Neuron (in vitro differentiated cells): ENCODE results near the gene TFAP2A.

Source experiments
- H2AFZ ChIP-seq: one replicate; pipeline ENCODE4 v1.6.1; 2013; ENCODE audit warnings: low read depth, mild to moderate bottlenecking, inconsistent platforms, low read length, moderate library complexity
- H3K27me3 ChIP-seq: one replicate; pipeline ENCODE4 v1.6.1; 2013; ENCODE audit warnings: low read length; ENCODE audit not compliant: insufficient read depth
- H3K36me3 ChIP-seq: one replicate; pipeline ENCODE4 v1.6.1; 2013; ENCODE audit warnings: low read length; ENCODE audit not compliant: insufficient read depth
- H3K4me1 ChIP-seq: one replicate; pipeline ENCODE4 v1.6.1; 2013; ENCODE audit warnings: low read length; ENCODE audit not compliant: insufficient read depth
- H3K4me3 ChIP-seq: 2 replicates; pipeline ENCODE4 v1.5.1; 2013; ENCODE audit warnings: mild to moderate bottlenecking, low read length, moderate library complexity
- H3K9me3 ChIP-seq: one replicate; pipeline ENCODE4 v1.6.1; 2013; ENCODE audit warnings: low read length

Gene TFAP2A

DNA sequence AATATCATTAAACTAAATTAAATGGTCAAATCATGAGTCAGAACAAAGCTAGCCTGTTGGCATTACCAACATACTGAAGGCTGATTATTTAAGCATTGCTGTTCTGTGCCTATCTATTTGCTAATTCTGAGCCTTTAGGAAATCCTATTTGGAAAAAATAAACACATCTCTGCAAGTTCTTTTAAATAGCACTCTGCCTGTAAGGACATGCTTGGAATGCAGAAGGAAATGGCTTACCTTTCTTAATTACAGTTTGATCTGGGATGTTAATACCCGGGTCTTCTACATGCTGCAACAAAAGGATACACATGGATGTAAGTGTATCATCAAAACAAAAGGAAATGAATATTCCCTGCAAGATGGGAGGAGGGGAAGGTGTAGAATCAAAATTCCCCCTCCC is 8.3 kb downstream of the TFAP2A start:
- peaks cover 7% of the 10 kb centered on the region for H3K9me3 ChIP-seq
- no peaks in the 10 kb centered on the region for H3K36me3 ChIP-seq
- peaks cover 56% of the 10 kb centered on the region for H3K27me3 ChIP-seq
- H3K4me3 ChIP-seq: no peak overlapping the region
- no peak overlapping the region for H2AFZ ChIP-seq
- H3K4me1 ChIP-seq: peaks cover 16% of the 10 kb centered on the region

DNA sequence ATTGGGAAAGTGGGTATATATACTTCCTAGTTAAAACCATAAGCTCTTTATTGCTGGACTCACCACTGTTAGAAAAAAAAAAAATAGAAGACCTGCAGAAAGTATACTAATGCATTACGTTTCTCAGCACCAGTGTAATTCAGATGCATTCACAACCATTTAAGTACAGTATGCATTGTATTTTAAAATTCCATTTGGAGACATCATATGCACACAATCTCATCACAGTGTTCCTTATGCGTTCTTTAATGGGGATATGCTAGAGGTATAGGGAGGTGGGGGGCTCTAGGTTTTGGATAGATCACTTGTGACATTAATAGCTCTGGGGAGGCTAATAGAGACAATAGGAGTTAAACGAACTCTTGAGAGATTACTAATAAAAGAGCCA is 9.4 kb downstream of the TFAP2A start:
- Histone ChIP-seq H2AFZ (no peak overlapping the region), H3K4me1 (peaks cover 11% of the 10 kb centered on the region), H3K27me3 (peaks cover 53% of the 10 kb centered on the region), H3K4me3 (peak overlapping the region; percentile 71), H3K36me3 (no peaks in the 10 kb centered on the region), H3K9me3 (peaks cover 7% of the 10 kb centered on the region)

DNA sequence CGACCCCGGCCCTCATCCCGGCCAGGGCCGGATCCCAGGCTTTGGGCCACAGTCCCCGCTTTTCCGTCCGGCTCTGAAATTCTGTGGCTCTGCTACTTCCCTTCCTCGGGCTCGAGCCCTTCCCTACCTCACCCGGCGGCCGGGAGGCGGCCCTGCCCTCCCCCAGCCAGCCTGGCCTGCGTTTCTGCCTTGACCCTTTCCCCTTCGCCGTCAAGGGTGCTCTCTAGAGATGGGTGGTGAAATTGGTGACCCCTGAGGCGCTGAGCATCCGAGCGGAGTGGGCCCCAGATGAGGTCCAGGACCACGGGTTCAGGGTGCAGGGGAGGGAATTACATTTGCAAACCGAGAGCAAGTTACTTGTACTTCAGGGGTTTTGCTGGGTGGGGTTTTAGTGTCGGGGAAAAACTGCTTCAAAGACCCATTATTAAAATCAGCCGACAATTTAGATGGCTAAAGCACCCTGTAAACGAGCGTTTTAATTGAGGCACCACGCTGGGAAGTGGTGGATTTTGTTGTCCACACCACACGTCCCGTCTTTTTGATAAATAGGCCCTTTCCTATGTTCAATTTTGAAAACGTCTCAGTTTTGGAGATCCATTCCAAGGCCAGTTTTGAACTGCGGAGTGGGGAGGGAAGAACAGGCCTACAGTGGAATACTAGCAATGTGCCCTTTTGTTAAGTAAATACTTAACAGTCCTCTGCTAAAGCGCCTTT is 9.9 kb downstream of the TFAP2A start:
- H2AFZ ChIP-seq: peak overlapping the region; percentile 81
- peak overlapping the region; percentile 71 for H3K4me3 ChIP-seq
- peaks cover 3% of the 10 kb centered on the region for H3K9me3 ChIP-seq
- no peaks in the 10 kb centered on the region for H3K36me3 ChIP-seq
- peaks cover 11% of the 10 kb centered on the region for H3K4me1 ChIP-seq
- H3K27me3 ChIP-seq: peaks cover 53% of the 10 kb centered on the region

DNA sequence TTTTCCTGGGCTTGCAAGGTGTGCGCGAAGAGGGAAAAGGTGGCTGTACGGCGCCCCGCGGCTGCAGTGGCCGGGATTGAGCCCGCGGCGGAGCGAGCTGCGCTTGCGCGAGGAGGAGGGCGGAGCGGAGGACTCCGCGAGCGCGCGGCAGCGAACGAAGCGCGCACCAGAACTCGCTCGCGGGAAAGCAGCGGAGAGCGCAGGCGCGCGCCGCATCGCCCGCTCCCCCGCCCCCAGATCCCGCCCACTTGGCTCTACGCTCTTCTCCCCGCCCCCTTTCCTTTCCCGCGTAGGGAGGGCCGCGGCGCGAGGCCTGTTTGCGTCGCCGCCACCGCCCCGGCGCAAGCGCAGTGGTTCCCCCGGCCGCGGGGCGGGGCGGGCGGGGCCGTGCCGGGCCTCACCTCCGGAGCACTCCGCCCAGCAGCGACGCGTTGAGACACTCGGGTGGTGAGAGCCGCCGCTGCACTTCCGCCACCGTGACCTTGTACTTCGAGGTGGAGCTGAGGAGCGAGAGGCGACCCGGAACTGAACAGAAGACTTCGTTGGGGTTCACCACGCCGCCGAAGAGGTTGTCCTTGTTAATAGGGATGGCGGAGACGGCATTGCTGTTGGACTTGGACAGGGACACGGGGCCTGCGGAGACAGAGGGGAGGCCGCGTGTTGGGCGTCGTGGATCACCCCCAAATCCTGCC is 10.6 kb downstream of the TFAP2A start:
- Histone ChIP-seq H3K9me3 (no peaks in the 10 kb centered on the region), H2AFZ (peak overlapping the region; percentile 81), H3K27me3 (peaks cover 53% of the 10 kb centered on the region)

DNA sequence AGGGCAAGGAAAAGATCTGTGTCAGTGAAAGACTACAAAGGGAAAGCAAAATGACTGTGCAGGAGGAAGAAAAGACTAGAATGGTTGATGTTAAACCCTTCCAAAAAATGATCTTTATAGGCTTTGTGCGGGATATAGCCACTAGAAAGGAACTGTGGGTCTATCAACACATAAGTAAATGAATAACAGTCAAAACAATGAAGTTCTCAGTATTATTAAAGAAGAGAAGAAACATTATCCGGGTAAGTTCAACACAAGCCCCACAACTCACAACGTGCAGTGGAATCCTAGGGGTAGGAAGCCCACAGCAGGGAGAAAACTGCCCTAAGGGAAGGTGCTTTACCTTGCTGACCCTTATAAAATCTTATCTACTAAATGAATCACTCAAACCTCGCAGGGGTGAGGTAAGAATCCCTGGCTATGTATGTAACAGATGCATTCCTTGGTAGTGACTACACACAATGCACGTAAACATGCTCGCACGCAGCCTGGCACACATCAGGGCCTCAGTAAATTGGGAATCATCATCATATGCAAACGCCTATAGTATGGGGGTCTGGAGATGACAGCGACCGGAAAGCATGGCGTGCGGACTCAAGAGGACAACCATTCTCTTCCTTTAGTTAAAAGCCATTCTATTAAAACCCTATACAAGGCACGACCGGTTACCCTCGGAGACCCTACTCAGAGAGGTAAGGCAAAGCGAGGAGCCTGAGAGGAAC is 11.3 kb downstream of the TFAP2A start:
- no peaks in the 10 kb centered on the region for H3K36me3 ChIP-seq
- H2AFZ ChIP-seq: peak overlapping the region; percentile 80
- peak overlapping the region; percentile 71 for H3K4me3 ChIP-seq
- H3K27me3 ChIP-seq: peaks cover 53% of the 10 kb centered on the region
- peaks cover 11% of the 10 kb centered on the region for H3K4me1 ChIP-seq
- H3K9me3 ChIP-seq: no peaks in the 10 kb centered on the region

More for the DNA sequence above, 10.6 kb downstream of the TFAP2A start:
- peak overlapping the region; percentile 71 for H3K4me3 ChIP-seq
- H3K36me3 ChIP-seq: no peaks in the 10 kb centered on the region
- H3K4me1 ChIP-seq: peaks cover 11% of the 10 kb centered on the region

DNA sequence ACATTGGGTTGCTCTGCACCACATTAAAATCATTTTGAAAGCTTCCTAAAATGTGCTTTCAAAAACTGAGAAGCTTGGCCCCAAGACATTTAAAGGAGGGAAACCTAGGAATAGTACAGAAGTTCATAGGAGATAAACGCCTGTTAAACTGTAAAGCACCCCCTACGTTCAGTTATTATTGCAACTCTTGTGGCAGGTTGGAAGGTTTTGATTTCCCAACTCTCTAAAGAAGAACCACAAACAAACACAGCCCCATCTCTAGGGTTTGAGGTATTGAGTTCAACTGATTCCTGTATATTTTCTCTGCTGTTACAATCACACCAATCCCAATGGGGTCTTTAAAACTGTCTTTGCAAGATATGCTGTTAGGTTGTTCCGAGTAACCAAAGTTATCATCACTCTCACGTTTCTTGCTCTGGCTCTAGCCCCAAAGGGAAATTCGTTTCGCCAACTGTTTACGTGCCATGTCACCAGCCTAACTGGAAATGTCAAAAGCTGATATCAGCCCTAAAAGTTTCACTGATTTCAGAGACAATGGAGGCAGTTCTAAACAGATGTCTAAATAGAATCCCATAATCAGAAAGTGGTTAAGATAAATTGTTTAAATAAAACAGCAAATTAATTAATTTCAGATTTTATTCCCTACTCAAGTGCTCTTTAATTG is 12.1 kb downstream of the TFAP2A start:
- Histone ChIP-seq H3K27me3 (peaks cover 55% of the 10 kb centered on the region), H3K4me1 (peaks cover 11% of the 10 kb centered on the region), H2AFZ (peak overlapping the region; percentile 80), H3K36me3 (no peaks in the 10 kb centered on the region), H3K4me3 (no peak overlapping the region), H3K9me3 (no peaks in the 10 kb centered on the region)

DNA sequence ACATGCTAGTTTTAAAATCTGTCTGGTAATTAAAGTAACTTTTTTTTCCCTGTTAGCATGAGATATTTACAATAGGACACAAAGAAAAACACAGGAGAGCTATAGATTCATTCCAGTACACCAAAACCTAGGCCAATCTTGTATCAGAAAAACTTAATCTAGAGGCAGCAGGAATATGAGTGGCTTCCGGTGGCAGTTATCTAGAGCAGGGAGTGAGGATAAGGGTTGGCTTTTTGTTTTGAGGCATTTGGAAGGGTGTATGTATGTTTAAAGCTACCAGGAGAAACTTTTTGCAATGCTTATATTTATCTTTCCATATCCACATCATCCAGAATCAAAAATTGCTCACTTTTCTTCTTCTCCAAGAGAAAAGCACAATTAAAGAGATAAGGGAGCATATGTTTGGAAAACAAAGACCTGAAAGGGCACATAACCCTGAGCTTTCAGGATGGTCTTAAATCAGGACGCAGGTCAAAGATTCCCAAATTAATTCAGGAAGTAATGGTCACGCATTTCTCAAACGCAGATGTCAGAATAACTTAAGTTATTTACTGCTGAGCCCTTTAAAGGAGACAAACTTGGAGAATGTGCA is 13.1 kb downstream of the TFAP2A start:
- H2AFZ ChIP-seq: no peak overlapping the region
- no peaks in the 10 kb centered on the region for H3K9me3 ChIP-seq
- peaks cover 59% of the 10 kb centered on the region for H3K27me3 ChIP-seq
- no peaks in the 10 kb centered on the region for H3K36me3 ChIP-seq
- peaks cover 11% of the 10 kb centered on the region for H3K4me1 ChIP-seq
- no peak overlapping the region for H3K4me3 ChIP-seq

DNA sequence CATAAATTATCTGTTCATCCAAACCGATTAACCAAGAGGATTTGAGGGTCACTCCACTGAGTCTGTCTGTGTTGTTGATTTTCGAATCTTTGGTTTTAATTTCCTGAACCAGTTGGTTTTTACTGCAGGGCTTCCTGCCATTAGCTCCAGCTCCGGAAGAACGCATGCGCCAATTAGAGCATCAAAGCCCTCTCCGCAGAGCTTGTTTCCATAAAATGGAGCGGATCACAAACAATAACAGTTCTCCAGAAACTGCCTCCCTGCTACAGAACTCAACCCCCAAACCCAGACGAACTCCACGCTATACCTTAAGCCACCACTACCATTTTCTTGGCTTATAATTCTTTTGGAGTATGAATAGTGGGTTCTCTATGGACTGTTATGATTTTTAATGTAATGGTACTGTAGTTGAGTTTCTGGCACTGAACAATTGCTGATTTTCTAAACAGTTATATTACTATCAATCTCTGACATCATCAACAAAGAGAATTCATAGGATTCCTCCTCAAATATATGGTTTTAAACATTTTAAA is 13.8 kb downstream of the TFAP2A start:
- Histone ChIP-seq H3K9me3 (no peaks in the 10 kb centered on the region), H2AFZ (no peak overlapping the region), H3K4me1 (peaks cover 11% of the 10 kb centered on the region), H3K36me3 (no peaks in the 10 kb centered on the region), H3K4me3 (no peak overlapping the region), H3K27me3 (peaks cover 56% of the 10 kb centered on the region)

DNA sequence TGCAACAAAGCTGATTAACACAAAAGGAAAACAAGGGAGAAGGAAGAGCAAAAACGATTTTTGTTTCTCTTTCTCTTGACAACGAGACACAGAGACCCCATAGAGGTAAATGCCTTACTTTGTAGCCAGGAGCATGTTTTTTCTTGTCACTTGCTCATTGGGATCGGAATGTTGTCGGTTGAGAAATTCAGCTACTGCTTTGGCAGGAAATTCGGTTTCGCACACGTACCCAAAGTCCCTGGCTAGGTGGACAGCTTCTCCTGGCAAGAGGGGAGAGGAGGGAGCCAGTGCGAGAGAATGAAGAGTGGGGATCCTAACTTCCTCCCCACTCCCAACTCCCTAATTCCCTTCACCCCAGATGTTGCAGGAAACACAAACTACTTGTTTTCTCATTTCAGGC is 14.5 kb downstream of the TFAP2A start:
- Histone ChIP-seq H3K27me3 (peaks cover 58% of the 10 kb centered on the region), H3K4me1 (peaks cover 10% of the 10 kb centered on the region), H3K36me3 (no peaks in the 10 kb centered on the region), H3K4me3 (no peak overlapping the region), H2AFZ (no peak overlapping the region), H3K9me3 (no peaks in the 10 kb centered on the region)

DNA sequence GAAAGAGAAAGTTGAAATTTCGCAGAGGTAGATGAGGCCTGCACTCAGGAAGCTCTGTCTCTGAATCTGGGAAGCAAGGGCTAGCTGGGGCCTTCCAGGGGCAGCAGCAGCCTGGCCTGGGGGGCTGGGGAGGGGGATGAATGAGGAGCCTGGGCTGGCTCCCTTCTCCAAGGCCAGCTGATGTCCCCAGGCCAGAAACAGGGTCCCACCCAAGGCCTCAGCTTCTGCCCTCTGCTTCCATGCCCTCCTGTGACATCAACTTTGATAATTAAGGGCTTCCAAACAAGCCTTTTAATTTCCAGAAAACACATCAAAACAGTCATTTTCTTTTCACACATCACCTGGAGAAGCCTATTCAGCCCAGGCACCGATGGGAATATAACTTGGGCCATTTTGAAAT is 15.4 kb downstream of the TFAP2A start:
- H3K27me3 ChIP-seq: peaks cover 65% of the 10 kb centered on the region

DNA sequence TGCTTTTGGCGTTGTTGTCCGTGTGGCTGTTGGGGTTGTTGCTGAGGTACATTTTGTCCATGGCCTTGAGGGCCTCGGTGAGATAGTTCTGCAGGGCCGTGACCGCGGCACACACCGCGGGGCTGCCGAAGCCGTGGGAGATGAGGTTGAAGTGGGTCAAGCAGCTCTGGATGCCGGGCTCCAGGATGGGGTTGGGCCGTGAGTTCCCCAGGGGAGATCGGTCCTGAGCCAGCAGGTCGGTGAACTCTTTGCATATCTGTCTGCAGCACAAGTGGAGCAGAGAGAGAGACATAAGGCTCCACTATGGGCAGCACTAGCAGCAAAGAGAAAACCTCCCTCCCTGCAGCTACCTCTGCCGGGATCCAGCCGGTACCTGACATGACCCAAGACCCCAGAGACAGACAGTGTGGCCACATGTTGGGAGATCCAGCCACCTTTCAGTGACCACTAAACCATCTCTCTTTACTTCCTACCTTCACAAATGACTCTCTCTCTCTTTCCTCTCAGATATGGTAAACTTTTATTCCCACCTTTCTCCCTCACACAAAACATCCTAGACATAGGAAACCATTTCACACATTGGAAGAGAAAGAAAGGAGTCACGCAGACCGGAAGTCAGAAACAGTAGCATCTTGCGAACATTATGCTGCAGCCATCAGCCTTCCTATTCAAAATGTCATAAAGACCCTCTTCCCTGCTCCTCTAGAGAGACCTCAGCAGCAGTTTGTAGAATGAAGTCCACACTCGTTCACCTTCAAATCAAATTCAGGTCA is 16.2 kb downstream of the TFAP2A start:
- no peaks in the 10 kb centered on the region for H3K9me3 ChIP-seq
- H3K4me1 ChIP-seq: peaks cover 6% of the 10 kb centered on the region
- no peaks in the 10 kb centered on the region for H3K36me3 ChIP-seq
- no peak overlapping the region for H3K4me3 ChIP-seq
- peaks cover 74% of the 10 kb centered on the region for H3K27me3 ChIP-seq
- H2AFZ ChIP-seq: no peak overlapping the region

More for the DNA sequence above, 15.4 kb downstream of the TFAP2A start:
- Histone ChIP-seq H2AFZ (no peak overlapping the region), H3K9me3 (no peaks in the 10 kb centered on the region), H3K4me3 (no peak overlapping the region), H3K4me1 (peaks cover 8% of the 10 kb centered on the region), H3K36me3 (no peaks in the 10 kb centered on the region)
